Gastroesophageal sphincter (tissue), 3 donors: Measurements from ENCODE around the gene GSTM3.

Source experiments
- EP300 ChIP-seq: sonication (generic); formaldehyde crosslinking; IDR thresholded peaks from one replicate; pipeline ENCODE4 v1.6.1; 2017; ENCODE audit warnings: antibody characterized with exemption, mild to moderate bottlenecking
- POLR2A ChIP-seq, 2 donors: fragments of 450-650 bp; IDR thresholded peaks; one replicate each; pipeline ENCODE4 v1.6.1; 2017; ENCODE audit warnings: antibody characterized with exemption in 2 of 2, mild to moderate bottlenecking in 2 of 2, moderate library complexity in 1 of 2
- POLR2AphosphoS5 ChIP-seq: sonication (generic); formaldehyde crosslinking; IDR thresholded peaks from one replicate; pipeline ENCODE4 v1.6.1; 2017; ENCODE audit warnings: antibody characterized with exemption
- TF ChIP-seq, protein P1 (sequence below), 4 experiments: fragments of 200-600 bp in 2 of 4; fragments of 450-650 bp in 2 of 4; sonication (generic) in 1 of 4; IDR thresholded peaks; one replicate each; pipeline ENCODE4 v1.5.1; 2017 to 2019; ENCODE audit warnings: antibody characterized with exemption in 4 of 4, mild to moderate bottlenecking in 2 of 4, moderate library complexity in 2 of 4

- TF ChIP-seq EP300 (no peak), POLR2A (IDR thresholded peaks at IDR 0.05) (no peak), POLR2AphosphoS5 (no peak)
- TF ChIP-seq, protein P1, sequence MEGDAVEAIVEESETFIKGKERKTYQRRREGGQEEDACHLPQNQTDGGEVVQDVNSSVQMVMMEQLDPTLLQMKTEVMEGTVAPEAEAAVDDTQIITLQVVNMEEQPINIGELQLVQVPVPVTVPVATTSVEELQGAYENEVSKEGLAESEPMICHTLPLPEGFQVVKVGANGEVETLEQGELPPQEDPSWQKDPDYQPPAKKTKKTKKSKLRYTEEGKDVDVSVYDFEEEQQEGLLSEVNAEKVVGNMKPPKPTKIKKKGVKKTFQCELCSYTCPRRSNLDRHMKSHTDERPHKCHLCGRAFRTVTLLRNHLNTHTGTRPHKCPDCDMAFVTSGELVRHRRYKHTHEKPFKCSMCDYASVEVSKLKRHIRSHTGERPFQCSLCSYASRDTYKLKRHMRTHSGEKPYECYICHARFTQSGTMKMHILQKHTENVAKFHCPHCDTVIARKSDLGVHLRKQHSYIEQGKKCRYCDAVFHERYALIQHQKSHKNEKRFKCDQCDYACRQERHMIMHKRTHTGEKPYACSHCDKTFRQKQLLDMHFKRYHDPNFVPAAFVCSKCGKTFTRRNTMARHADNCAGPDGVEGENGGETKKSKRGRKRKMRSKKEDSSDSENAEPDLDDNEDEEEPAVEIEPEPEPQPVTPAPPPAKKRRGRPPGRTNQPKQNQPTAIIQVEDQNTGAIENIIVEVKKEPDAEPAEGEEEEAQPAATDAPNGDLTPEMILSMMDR (IDR thresholded peaks at IDR 0.05): no peak
Measured at GRCh38 chr1:109767637-109768334, 26.9 kb upstream of the GSTM3 start.
